NB4 (cell line): ENCODE measurements around the gene NCOA7.

Source experiments
- DNase-seq: peaks from one replicate; pipeline ENCODE4 v3.0.0; 2010; ENCODE audit warnings: low read depth
- H3K4me3 ChIP-seq: one replicate; pipeline ENCODE4 v1.5.1; 2011; ENCODE audit warnings: mild to moderate bottlenecking, low read depth, low read length, moderate library complexity
- MYC ChIP-seq: IDR thresholded peaks from 2 replicates; pipeline ENCODE4 v1.6.1; 2011; ENCODE audit warnings: low read depth, low read length
- POLR2A ChIP-seq: IDR thresholded peaks from 2 replicates; pipeline ENCODE4 v1.6.1; 2011; ENCODE audit warnings: mild to moderate bottlenecking; ENCODE audit not compliant: insufficient read length; ENCODE audit errors: extremely low read depth
- TF ChIP-seq, protein P1 (sequence below): IDR thresholded peaks from 2 replicates; pipeline ENCODE4 v1.6.1; 2011; ENCODE audit warnings: low read depth, low read length
- TF ChIP-seq, protein P2 (sequence below): IDR thresholded peaks from one replicate; pipeline ENCODE4 v1.5.1; 2012; ENCODE audit warnings: low read depth, low read length

The NCOA7 gene

DNA sequence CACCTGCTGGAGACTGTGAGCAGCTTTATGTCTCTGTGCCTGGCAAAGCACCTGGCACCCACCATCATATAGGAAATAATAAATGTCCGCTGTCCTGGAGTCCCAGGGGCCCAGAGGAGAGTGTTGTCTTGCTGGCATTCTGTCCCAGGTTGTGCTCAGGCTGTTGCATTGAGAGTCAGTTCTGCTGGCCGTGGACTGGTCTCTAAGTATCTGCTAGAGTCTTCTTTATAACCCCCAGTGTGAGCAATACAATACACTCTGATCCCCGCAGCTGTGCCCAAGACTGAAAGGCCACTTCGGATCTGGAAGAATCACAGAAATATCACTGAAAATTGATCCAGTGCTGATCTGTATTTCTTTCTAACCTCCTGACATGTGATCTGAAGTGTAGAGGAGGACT is 127.5 kb downstream of the NCOA7 start:
- peak overlapping the region; percentile 76 for H3K4me3 ChIP-seq
- DNase-seq, result no peak
- TF ChIP-seq, protein P1, sequence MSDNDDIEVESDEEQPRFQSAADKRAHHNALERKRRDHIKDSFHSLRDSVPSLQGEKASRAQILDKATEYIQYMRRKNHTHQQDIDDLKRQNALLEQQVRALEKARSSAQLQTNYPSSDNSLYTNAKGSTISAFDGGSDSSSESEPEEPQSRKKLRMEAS, result 0 out of 2 replicates have a peak, but pooled peaks have one; percentile 7
- no peak for TF ChIP-seq MYC
- no peak for TF ChIP-seq POLR2A
- TF ChIP-seq, protein P2, sequence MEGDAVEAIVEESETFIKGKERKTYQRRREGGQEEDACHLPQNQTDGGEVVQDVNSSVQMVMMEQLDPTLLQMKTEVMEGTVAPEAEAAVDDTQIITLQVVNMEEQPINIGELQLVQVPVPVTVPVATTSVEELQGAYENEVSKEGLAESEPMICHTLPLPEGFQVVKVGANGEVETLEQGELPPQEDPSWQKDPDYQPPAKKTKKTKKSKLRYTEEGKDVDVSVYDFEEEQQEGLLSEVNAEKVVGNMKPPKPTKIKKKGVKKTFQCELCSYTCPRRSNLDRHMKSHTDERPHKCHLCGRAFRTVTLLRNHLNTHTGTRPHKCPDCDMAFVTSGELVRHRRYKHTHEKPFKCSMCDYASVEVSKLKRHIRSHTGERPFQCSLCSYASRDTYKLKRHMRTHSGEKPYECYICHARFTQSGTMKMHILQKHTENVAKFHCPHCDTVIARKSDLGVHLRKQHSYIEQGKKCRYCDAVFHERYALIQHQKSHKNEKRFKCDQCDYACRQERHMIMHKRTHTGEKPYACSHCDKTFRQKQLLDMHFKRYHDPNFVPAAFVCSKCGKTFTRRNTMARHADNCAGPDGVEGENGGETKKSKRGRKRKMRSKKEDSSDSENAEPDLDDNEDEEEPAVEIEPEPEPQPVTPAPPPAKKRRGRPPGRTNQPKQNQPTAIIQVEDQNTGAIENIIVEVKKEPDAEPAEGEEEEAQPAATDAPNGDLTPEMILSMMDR, result no peak

DNA sequence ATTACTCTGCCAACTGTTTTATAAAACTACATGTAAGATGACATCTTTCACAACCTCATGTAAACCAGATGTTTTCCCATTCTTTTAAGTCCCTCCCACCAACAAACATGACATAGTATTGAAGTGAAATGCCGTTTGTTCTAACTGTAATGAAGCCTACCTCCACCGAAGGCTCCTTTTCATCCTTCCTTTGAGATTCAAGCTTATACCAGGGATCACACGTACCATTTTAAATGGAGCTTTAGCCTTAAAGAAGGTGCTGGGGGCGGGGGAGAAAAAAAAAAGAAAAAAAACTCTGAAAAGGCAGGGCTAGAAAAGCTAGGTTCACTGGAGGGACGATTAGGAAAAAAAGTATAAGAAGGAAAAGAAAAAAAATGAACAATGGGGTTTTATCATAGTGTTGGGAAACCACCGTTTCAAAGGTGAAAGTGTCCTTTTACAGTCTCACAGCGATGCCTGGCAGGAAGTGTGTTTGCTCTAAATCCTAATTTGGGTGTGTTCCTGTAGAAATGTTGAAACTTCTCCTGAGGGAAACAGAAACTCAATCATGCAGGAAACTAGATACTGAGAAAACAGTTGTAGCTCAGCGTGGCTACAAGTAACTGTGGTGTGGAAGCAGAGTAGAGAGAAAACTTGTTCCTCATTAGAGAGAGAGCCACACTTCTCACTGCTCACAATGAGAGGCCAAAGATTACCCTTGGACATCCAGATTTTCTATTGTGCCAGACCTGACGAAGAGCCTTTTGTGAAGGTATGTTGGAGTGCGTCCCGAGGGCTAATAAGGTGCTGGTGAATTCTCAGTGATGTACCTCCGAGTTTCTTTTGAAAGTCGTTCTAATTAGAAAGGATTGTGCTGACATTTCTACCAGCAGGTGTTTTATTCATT is 128.2 kb downstream of the NCOA7 start:
- peak; percentile 90 for DNase-seq
- peak overlapping the region; percentile 76 for H3K4me3 ChIP-seq
- TF ChIP-seq MYC (peak; percentile 16; the same call in 1 of the 2 replicates), POLR2A (peak; percentile 36)
- TF ChIP-seq, protein P1, result peak; percentile 54
- TF ChIP-seq, protein P2, result no peak

DNA sequence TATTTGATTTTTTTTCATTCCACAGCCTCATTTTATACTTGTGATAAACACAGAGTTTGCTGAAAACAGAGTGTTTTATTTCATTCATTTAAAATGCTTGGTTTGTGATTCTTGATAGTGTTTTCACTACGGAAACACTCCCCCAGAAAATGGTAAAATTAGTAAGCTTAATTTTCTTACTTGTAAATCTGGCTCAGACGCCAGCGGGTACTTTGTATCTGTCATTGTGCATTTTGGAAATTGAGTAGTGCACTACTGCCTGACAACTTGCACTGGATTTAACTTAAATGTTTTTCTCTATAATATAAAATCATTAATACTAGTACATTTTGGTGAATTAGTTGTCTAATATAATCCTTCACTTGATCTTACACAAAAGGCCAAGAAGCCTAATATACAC is 128.9 kb downstream of the NCOA7 start:
- H3K4me3 ChIP-seq, result peak overlapping the region; percentile 76

DNA sequence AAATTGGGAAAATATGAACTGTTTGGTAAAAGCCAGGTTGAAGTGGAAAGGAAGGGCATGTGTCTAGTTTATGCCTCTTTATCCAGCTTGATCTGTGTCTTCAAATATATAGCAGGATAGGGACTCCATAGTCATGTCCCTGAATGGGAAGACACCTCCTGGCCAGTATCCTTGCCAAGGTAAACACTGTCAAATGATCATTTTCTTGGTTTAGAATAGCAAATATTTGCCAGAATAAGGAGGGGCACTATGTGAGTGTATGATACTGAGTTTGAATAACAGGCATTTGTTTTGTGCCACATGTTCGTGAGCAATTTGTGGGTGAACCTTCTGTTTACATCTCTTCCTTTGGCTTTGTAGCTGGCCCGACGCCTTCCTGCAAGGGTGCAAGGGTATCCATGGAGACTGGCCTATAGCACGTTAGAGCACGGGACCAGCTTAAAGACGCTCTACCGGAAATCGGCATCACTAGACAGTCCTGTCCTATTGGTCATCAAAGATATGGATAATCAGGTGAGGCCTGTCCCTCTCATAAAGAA is 131.6 kb downstream of the NCOA7 start:
- no peak overlapping the region for H3K4me3 ChIP-seq
- TF ChIP-seq MYC (no peak), POLR2A (no peak)
- TF ChIP-seq, protein P1, result no peak
- DNase-seq, result no peak

More for the DNA sequence above, 128.9 kb downstream of the NCOA7 start:
- DNase-seq, result no peak
- TF ChIP-seq POLR2A (no peak), MYC (no peak)
- TF ChIP-seq, protein P2, result no peak

DNA sequence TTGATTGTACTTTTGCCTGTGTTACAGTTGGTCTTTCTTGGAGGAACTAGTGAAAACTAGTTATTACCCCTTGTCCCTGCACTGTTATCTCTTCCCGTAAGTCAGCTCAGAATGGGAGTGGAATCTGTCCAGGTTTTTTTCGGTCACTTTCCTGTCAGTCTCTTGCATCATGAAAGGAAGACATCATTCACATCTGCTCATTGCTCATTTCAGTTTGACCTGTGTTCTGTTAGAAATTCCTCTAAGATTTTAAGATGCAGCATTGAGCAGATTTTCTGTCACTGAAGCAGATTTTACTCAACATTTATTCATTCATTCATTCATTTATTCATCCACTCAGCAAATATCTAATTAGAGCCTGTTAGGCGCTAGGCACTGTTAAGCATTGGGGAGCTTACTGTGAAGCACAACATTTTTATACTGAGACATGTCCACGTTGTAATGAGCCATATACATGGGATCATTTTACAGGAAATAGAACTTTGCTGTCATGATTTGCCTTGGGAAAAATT is 132.7 kb downstream of the NCOA7 start:
- no peak for DNase-seq
- no peak for TF ChIP-seq MYC
- TF ChIP-seq, protein P1, result no peak
- no peak for TF ChIP-seq POLR2A
- TF ChIP-seq, protein P2, result no peak
- H3K4me3 ChIP-seq, result no peak overlapping the region

DNA sequence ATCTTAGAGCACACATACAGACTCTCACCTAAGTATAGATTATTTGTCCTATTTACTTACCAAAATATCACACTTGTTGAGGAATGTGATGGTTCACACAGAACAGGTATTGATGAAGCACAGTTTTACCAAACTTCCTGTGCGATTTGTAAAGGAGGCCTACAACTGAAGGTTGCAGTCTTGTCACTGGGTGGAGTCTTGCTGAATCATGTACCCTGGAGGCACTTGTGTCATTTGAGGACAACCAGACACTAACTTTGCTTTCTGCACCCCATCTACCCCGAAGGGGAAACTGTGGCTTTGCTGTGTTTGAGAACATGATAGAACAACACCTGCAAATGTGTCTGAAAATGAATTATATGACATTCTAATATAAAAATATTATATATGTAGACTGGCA is 133.4 kb downstream of the NCOA7 start:
- H3K4me3 ChIP-seq, result no peak overlapping the region
- peak; percentile 80 for DNase-seq
- TF ChIP-seq POLR2A, result no peak
- TF ChIP-seq MYC, result no peak
- TF ChIP-seq, protein P1, result no peak
- TF ChIP-seq, protein P2, result no peak
